NB4 (cell line): ENCODE measurements around the gene HTRA3.

Experiments
- CTCF ChIP-seq: IDR thresholded peaks from one replicate; pipeline ENCODE4 v1.5.1; 2012; ENCODE audit warnings: low read depth, low read length
- MAX ChIP-seq: IDR thresholded peaks from 2 replicates; pipeline ENCODE4 v1.6.1; 2011; ENCODE audit warnings: low read depth, low read length
- MYC ChIP-seq: IDR thresholded peaks from 2 replicates; pipeline ENCODE4 v1.6.1; 2011; ENCODE audit warnings: low read depth, low read length
- POLR2A ChIP-seq: IDR thresholded peaks from 2 replicates; pipeline ENCODE4 v1.6.1; 2011; ENCODE audit warnings: mild to moderate bottlenecking; ENCODE audit not compliant: insufficient read length; ENCODE audit errors: extremely low read depth

- TF ChIP-seq CTCF (no peak), POLR2A (no peak), MYC (no peak; the same call in 1 of the 2 replicates), MAX (peak; percentile 73)
Observed at GRCh38 chr4:8228319-8229250, 41.0 kb upstream of the HTRA3 start.
